Adrenal gland (tissue), 5 donors: ENCODE data around the gene NRXN3.

ENCODE experiments used
- POLR2A ChIP-seq, 2 donors: fragments of 450-650 bp; IDR thresholded peaks; one replicate each; pipeline ENCODE4 v1.6.1; 2017; ENCODE audit warnings: antibody characterized with exemption in 2 of 2, mild to moderate bottlenecking in 2 of 2, moderate library complexity in 1 of 2
- TF ChIP-seq, protein P1 (sequence below), 6 experiments: fragments of 450-650 bp in 4 of 6; fragments of 200-600 bp in 2 of 6; sonication (generic) in 1 of 6; IDR thresholded peaks; 1 replicate in 5 of 6; 2 replicates in 1 of 6; pipeline versions ENCODE4 v1.5.1 to v1.8.0; 2016 to 2021; ENCODE audit warnings: antibody characterized with exemption in 6 of 6, mild to moderate bottlenecking in 2 of 6, moderate library complexity in 1 of 6
- donor health status: DM: no; HTN: no; CAD: no.

DNA sequence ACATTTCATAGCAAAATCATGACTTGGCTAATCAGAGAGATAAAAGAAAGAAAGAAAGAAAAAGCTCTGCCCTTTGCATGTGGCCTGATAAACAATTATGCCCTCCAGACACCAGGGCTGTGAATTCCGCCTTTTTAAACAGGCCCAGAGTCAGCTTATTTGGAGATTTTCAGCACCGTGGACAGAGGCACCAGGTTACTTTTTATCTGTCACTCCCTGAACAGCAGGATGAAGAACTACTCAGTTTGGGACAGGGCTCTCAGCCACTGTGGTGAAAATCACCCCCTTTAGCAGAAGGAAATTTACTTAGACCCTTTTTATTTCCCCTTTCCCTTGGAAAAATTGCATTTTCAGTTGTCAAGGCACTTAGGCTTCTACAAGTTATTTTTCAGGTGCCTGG is 359.9 kb downstream of the NRXN3 start:
- TF ChIP-seq, protein P1, sequence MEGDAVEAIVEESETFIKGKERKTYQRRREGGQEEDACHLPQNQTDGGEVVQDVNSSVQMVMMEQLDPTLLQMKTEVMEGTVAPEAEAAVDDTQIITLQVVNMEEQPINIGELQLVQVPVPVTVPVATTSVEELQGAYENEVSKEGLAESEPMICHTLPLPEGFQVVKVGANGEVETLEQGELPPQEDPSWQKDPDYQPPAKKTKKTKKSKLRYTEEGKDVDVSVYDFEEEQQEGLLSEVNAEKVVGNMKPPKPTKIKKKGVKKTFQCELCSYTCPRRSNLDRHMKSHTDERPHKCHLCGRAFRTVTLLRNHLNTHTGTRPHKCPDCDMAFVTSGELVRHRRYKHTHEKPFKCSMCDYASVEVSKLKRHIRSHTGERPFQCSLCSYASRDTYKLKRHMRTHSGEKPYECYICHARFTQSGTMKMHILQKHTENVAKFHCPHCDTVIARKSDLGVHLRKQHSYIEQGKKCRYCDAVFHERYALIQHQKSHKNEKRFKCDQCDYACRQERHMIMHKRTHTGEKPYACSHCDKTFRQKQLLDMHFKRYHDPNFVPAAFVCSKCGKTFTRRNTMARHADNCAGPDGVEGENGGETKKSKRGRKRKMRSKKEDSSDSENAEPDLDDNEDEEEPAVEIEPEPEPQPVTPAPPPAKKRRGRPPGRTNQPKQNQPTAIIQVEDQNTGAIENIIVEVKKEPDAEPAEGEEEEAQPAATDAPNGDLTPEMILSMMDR (IDR thresholded peaks at IDR 0.05): no peak
- TF ChIP-seq POLR2A (IDR thresholded peaks at IDR 0.05): no peak
